HFF-Myc (cell line): ENCODE data around the gene DCAF17.
"Not testable (repeated sequence)": the region's sequence is repeated elsewhere in the genome, so short reads cannot be mapped to it uniquely, and the experiment has no call there.

Experiments
- DNase-seq: peaks from one replicate; pipeline ENCODE4 v3.0.0-alpha.2; 2011; ENCODE audit warnings: low read depth; ENCODE audit errors: extremely low read depth
- H3K4me3 ChIP-seq: replicated peaks from 2 replicates; pipeline ENCODE4 v1.5.1; 2011; ENCODE audit warnings: low read depth, mild to moderate bottlenecking, control low read depth, low read length
- CTCF ChIP-seq: IDR thresholded peaks from 2 replicates; pipeline ENCODE4 v1.5.1; 2012; ENCODE audit warnings: mild to moderate bottlenecking, low read depth, low read length, control low read depth; ENCODE audit errors: missing control alignments

Gene DCAF17

GRCh38 chr2:171490577-171490976, 56.6 kb downstream of the DCAF17 start:
- no peak for DNase-seq
- no peak overlapping the region for H3K4me3 ChIP-seq
- TF ChIP-seq CTCF = no peak

GRCh38 chr2:171491292-171491691, 57.3 kb downstream of the DCAF17 start:
- TF ChIP-seq CTCF = no peak

GRCh38 chr2:171492664-171493063, 58.6 kb downstream of the DCAF17 start:
- TF ChIP-seq CTCF = no peak
- DNase-seq = no peak
- no peak overlapping the region for H3K4me3 ChIP-seq

More at GRCh38 chr2:171491292-171491691, 57.3 kb downstream of the DCAF17 start:
- DNase-seq = no peak
- no peak overlapping the region for H3K4me3 ChIP-seq

- DNase-seq, H3K4me3 ChIP-seq: not testable (repeated sequence)
These were observed 63.6 kb downstream of the DCAF17 start for GRCh38 chr2:171497664-171498063.

- no peak for DNase-seq
- no peak overlapping the region for H3K4me3 ChIP-seq
- TF ChIP-seq CTCF = no peak
These were observed 71.3 kb downstream of the DCAF17 start for GRCh38 chr2:171505374-171505773.

- no peak for TF ChIP-seq CTCF
- DNase-seq = no peak
These were observed 76.1 kb downstream of the DCAF17 start for GRCh38 chr2:171509945-171510731.

GRCh38 chr2:171512014-171512413, 78.0 kb downstream of the DCAF17 start:
- no peak overlapping the region for H3K4me3 ChIP-seq
- no peak for TF ChIP-seq CTCF
- no peak for DNase-seq

More at GRCh38 chr2:171509945-171510731, 76.1 kb downstream of the DCAF17 start:
- H3K4me3 ChIP-seq = no peak overlapping the region
